ENCODE results near the gene SNW1. TPM values are rescaled to one million over a fixed set of nuclear protein-coding genes. Genes with fewer than 3 reads are reported as not detected.
A peak's percentile ranks its signal among the peaks of the same experiment; 100 is the strongest.

SNW1 gene
- total RNA-seq, 1 donor from 2014 or later: 105 TPM

GRCh38 chr14:77791225-77791600 lies 30.3 kb upstream of the SNW1 start:
- H2AFZ ChIP-seq (replicated peaks): no peak overlapping the region
- Mint-ChIP-seq H3K27ac (peak overlapping the region; percentile 37), H3K9me3 (no peaks in the 10 kb centered on the region), H3K36me3 (no peaks in the 10 kb centered on the region), H3K4me1 (peaks cover 17% of the 10 kb centered on the region), H3K4me3 (no peak overlapping the region), H3K27me3 (ENCODE audit: insufficient read depth, low read depth) (no peaks in the 10 kb centered on the region)
- H3K27me3 ChIP-seq: peaks cover 4% of the 10 kb centered on the region
- H3K9ac ChIP-seq: no peak overlapping the region
- no peak overlapping the region for H3K4me3 ChIP-seq
- TF ChIP-seq CTCF (IDR thresholded peaks at IDR 0.05) (no peak), EZH2phosphoT487 (IDR thresholded peaks at IDR 0.05) (no peak), EZH2 (IDR thresholded peaks at IDR 0.05) (no peak)
- no peaks in the 10 kb centered on the region for H3K79me2 ChIP-seq (ENCODE audit: low read depth)
- H3K4me1 ChIP-seq: peaks cover 17% of the 10 kb centered on the region
- no peak overlapping the region for H3K4me2 ChIP-seq
- H4K20me1 ChIP-seq (ENCODE audit: low read depth): no peaks in the 10 kb centered on the region
- no peak for DNase-seq (ENCODE audit: low spot score)
- no peaks in the 10 kb centered on the region for H3K36me3 ChIP-seq
- peaks cover 18% of the 10 kb centered on the region for H3F3A ChIP-seq (ENCODE audit: low read depth)
- no peaks in the 10 kb centered on the region for H3K9me3 ChIP-seq (ENCODE audit: low read depth)
- no peak overlapping the region for H3K27ac ChIP-seq

- Histone ChIP-seq H3K9me3 (ENCODE audit: low read depth) (no peaks in the 10 kb centered on the region), H3K4me3 (no peak overlapping the region), H3K9ac (no peak overlapping the region), H3K79me2 (ENCODE audit: low read depth) (no peaks in the 10 kb centered on the region), H3K27ac (no peak overlapping the region), H3K36me3 (no peaks in the 10 kb centered on the region), H4K20me1 (ENCODE audit: low read depth) (no peaks in the 10 kb centered on the region), H3K4me1 (peaks cover 22% of the 10 kb centered on the region), H3K27me3 (peaks cover 4% of the 10 kb centered on the region), H2AFZ (replicated peaks) (no peak overlapping the region), H3K4me2 (no peak overlapping the region), H3F3A (ENCODE audit: low read depth) (peaks cover 22% of the 10 kb centered on the region)
- Mint-ChIP-seq H3K27ac (peak overlapping the region; percentile 37), H3K36me3 (no peaks in the 10 kb centered on the region), H3K27me3 (ENCODE audit: insufficient read depth, low read depth) (no peaks in the 10 kb centered on the region), H3K4me1 (peaks cover 21% of the 10 kb centered on the region), H3K9me3 (no peaks in the 10 kb centered on the region), H3K4me3 (no peak overlapping the region)
- DNase-seq (ENCODE audit: low spot score): no peak
- no peak for TF ChIP-seq EZH2phosphoT487 (IDR thresholded peaks at IDR 0.05)
- no peak for TF ChIP-seq CTCF (IDR thresholded peaks at IDR 0.05)
- no peak for TF ChIP-seq EZH2 (IDR thresholded peaks at IDR 0.05)
These were observed 29.7 kb upstream of the SNW1 start for GRCh38 chr14:77790566-77791224.

- H4K20me1 ChIP-seq (ENCODE audit: low read depth): no peaks in the 10 kb centered on the region
- peak overlapping the region; percentile 74 for H3K27ac ChIP-seq
- H3K4me2 ChIP-seq: peak overlapping the region; percentile 62
- no peaks in the 10 kb centered on the region for H3K79me2 ChIP-seq (ENCODE audit: low read depth)
- no peaks in the 10 kb centered on the region for H3K36me3 ChIP-seq
- no peak overlapping the region for H3K9ac ChIP-seq
- no peaks in the 10 kb centered on the region for H3K27me3 Mint-ChIP-seq (ENCODE audit: insufficient read depth, low read depth)
- TF ChIP-seq CTCF (IDR thresholded peaks at IDR 0.05) (no peak), EZH2phosphoT487 (IDR thresholded peaks at IDR 0.05) (no peak), EZH2 (IDR thresholded peaks at IDR 0.05) (no peak)
- no peaks in the 10 kb centered on the region for H3K36me3 Mint-ChIP-seq
- H3K4me1 ChIP-seq: peaks cover 25% of the 10 kb centered on the region
- peaks cover 18% of the 10 kb centered on the region for H3K4me1 Mint-ChIP-seq
- peak overlapping the region; percentile 33 for H3K4me3 ChIP-seq
- no peaks in the 10 kb centered on the region for H3K9me3 ChIP-seq (ENCODE audit: low read depth)
- H3K27ac Mint-ChIP-seq: peak overlapping the region; percentile 14
- H3K9me3 Mint-ChIP-seq: no peaks in the 10 kb centered on the region
- DNase-seq (ENCODE audit: low spot score): peak; percentile 85
- no peaks in the 10 kb centered on the region for H3K27me3 ChIP-seq
- H2AFZ ChIP-seq (replicated peaks): no peak overlapping the region
- H3F3A ChIP-seq (ENCODE audit: low read depth): peaks cover 27% of the 10 kb centered on the region
- no peak overlapping the region for H3K4me3 Mint-ChIP-seq
These were observed 25.2 kb upstream of the SNW1 start for GRCh38 chr14:77786148-77786547.
